ENCODE data around the gene SUPV3L1. TPM values are rescaled to one million over a fixed set of nuclear protein-coding genes. Genes with fewer than 3 reads are reported as not detected.

Gene SUPV3L1
- total and polyA plus RNA-seq, 2 of the 8 experiments (the other 6 are each of a cell fraction or from before 2014, with no cell fraction given) = 34.6 to 45.6 TPM

- Histone ChIP-seq H4K5ac (ENCODE audit: insufficient read length, low read depth, low read length) (no peak overlapping the region), H3K27me3 (replicated peaks in 1 of 4; ENCODE audit: control insufficient read depth in 3 of 4, extremely low read depth in 1 of 4, insufficient read depth in 3 of 4, low read length in 3 of 4) (no peaks in the 10 kb centered on the region), H2BK20ac (ENCODE audit: low read length) (no peak overlapping the region), H3K27ac (ENCODE audit: low read depth, low read length) (no peak overlapping the region), H2BK15ac (ENCODE audit: low read length) (no peak overlapping the region), H3K79me2 (ENCODE audit: control insufficient read depth in 1 of 2, insufficient read depth in 2 of 2, low read length in 2 of 2) (peaks cover 0 to 10% of the 10 kb centered on the region in 2 experiments; a peak in 1 of 4 replicates), H3K9me3 (ENCODE audit: insufficient read depth in 2 of 2, low read depth in 1 of 2, low read length in 1 of 2) (no peaks in the 10 kb centered on the region), H3K9ac (replicated peaks in 1 of 4; ENCODE audit: extremely low read depth in 1 of 4, low read depth in 3 of 4, low read length in 3 of 4) (no peak overlapping the region), H3K56ac (replicated peaks; ENCODE audit: insufficient read length, low read depth, low read length) (no peak overlapping the region), H3K4ac (replicated peaks; ENCODE audit: insufficient read length, low read depth, low read length) (no peak overlapping the region), H2BK5ac (ENCODE audit: low read depth, low read length) (no peak overlapping the region), H4K8ac (ENCODE audit: extremely low read depth, insufficient read depth, low read length) (no peak overlapping the region), H3K23me2 (ENCODE audit: low read depth, low read length) (no peaks in the 10 kb centered on the region), H2BK120ac (replicated peaks; ENCODE audit: low read depth, low read length) (no peak overlapping the region), H3K18ac (ENCODE audit: extremely low read depth, low read length) (no peak overlapping the region), H2AFZ (ENCODE audit: low read length) (no peak overlapping the region), H3K79me1 (ENCODE audit: low read depth, low read length) (no peaks in the 10 kb centered on the region), H3K36me3 (ENCODE audit: control insufficient read depth in 2 of 4, insufficient read depth in 4 of 4, low read length in 3 of 4) (peaks cover 0 to under 1% (median 0%) of the 10 kb centered on the region in 4 experiments; a peak in 1 of 8 replicates), H2BK12ac (ENCODE audit: low read depth, low read length) (no peak overlapping the region), H2AK5ac (ENCODE audit: low read depth, low read length) (no peak overlapping the region), H3K4me2 (ENCODE audit: insufficient read depth in 1 of 2, low read depth in 2 of 2, low read length in 2 of 2) (no peak overlapping the region), H4K20me1 (replicated peaks in 1 of 2; ENCODE audit: control insufficient read depth in 1 of 2, insufficient read depth in 2 of 2, low read length in 2 of 2) (no peaks in the 10 kb centered on the region), H3K14ac (ENCODE audit: insufficient read length) (no peak overlapping the region), H3K4me3 (ENCODE audit: extremely low read depth in 1 of 4, insufficient read depth in 2 of 4, low read depth in 3 of 4, low read length in 4 of 4) (no peak overlapping the region), H3K23ac (ENCODE audit: insufficient read length) (no peak overlapping the region), H3K4me1 (replicated peaks in 1 of 4; ENCODE audit: control insufficient read depth in 3 of 4, insufficient read depth in 4 of 4, low read length in 3 of 4) (no peaks in the 10 kb centered on the region), H4K91ac (replicated peaks; ENCODE audit: insufficient read length, low read length) (no peak overlapping the region)
- DNase-seq (ENCODE audit: low read depth in 1 of 2, low spot score in 2 of 2) (no peak), FAIRE-seq (no peak)
- CTCF ChIA-PET (ENCODE audit: partially characterized antibody) = interaction anchor here (0.6 to 0.9 kb wide), 2 partner anchors 17 to 40 kb away, joined by 3 to 4 read pairs; no protein-coding TSS in a partner anchor
- WGBS, 2 experiments (ENCODE audit: extremely low coverage in 1 of 2, insufficient coverage in 1 of 2, insufficient read length in 1 of 2, insufficient replicate concordance in 2 of 2, low coverage in 1 of 2, low lambda C conversion rate in 2 of 2, missing lambda C conversion rate in 1 of 2) = 92% methylated on average over 3 of the region's 3 CpGs; no CpG with 5 or more reads in 1 of the 2 experiments
- POLR2A ChIA-PET (ENCODE audit: partially characterized antibody) = interaction anchor here (1.4 kb wide), 1 partner anchor 28 kb away, joined by 5 read pairs; the partner anchor contains the start of gene SUPV3L1
These were observed 28.1 kb upstream of the SUPV3L1 start for GRCh38 chr10:69151984-69152383.

Measured in H1 (cell line).